ENCODE results near the gene SPOCK2. TPM values are rescaled to one million over a fixed set of nuclear protein-coding genes. Genes with fewer than 3 reads are reported as not detected.

The SPOCK2 gene
- total and polyA plus RNA-seq, 2 of the 13 experiments (the other 11 are each of a cell fraction or from before 2014, with no cell fraction given) = 8.6 to 30.6 TPM

DNA sequence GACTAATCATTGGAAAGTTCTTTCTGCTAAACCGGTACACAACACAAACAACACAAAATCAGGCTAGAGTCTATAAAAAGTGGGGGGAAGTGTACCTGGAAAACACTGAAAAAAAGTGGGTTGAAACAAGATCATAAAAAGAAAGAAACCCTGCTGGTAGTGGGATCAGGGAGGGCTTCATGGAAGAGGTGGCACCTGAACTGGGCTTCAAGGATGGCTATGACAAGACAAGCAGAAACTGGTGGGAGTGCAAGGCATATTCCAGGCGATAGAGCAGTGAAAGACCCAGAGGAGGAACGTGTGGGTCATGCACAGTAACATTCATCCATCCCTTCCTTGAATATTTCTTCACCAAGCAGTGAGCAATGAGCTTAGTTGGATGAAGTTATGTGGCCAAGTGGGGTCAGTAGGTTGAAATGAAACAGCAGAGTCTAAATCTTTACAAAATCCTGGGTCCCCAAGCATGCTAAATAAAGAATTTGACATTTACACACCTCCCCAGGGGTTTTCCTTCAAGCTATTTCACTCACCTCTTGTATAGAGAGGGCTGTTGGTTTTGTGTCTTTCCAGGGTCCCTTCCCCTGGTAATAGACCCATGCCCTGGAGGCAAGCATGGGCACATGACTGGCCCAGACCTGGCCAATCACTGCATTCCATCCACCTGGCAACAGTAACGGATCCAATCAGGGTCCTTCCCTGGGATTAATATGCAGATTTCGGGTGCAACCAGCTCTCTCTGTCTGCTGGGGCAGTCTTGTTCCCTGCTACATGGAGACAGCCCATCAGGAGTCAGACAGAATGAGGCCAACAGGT is 38.2 kb downstream of the SPOCK2 start (continued):
- TF ChIP-seq, protein P1, sequence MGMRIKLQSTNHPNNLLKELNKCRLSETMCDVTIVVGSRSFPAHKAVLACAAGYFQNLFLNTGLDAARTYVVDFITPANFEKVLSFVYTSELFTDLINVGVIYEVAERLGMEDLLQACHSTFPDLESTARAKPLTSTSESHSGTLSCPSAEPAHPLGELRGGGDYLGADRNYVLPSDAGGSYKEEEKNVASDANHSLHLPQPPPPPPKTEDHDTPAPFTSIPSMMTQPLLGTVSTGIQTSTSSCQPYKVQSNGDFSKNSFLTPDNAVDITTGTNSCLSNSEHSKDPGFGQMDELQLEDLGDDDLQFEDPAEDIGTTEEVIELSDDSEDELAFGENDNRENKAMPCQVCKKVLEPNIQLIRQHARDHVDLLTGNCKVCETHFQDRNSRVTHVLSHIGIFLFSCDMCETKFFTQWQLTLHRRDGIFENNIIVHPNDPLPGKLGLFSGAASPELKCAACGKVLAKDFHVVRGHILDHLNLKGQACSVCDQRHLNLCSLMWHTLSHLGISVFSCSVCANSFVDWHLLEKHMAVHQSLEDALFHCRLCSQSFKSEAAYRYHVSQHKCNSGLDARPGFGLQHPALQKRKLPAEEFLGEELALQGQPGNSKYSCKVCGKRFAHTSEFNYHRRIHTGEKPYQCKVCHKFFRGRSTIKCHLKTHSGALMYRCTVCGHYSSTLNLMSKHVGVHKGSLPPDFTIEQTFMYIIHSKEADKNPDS (CRISPR knock-in tag; IDR thresholded peaks at IDR 0.05) = no peak
- no peak for TF ChIP-seq ELF1 (CRISPR knock-in tag; IDR thresholded peaks at IDR 0.05)
- TF ChIP-seq REL (CRISPR knock-in tag; conservative IDR thresholded peaks at IDR 0.05) = no peak
- 0 out of 4 replicates have a peak, but pooled peaks of 1 of the 2 experiments have one; percentile 36 for TF ChIP-seq EP300 (IDR thresholded peaks at IDR 0.05; ENCODE audit: low read depth in 2 of 2, low read length in 2 of 2)
- no peak for TF ChIP-seq EP300 (CRISPR knock-in tag; IDR thresholded peaks at IDR 0.05; ENCODE audit: borderline replicate concordance)
- no peak for TF ChIP-seq PAF1 (CRISPR knock-in tag; IDR thresholded peaks at IDR 0.05)
- TF ChIP-seq, protein P2, sequence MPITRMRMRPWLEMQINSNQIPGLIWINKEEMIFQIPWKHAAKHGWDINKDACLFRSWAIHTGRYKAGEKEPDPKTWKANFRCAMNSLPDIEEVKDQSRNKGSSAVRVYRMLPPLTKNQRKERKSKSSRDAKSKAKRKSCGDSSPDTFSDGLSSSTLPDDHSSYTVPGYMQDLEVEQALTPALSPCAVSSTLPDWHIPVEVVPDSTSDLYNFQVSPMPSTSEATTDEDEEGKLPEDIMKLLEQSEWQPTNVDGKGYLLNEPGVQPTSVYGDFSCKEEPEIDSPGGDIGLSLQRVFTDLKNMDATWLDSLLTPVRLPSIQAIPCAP (CRISPR knock-in tag; IDR thresholded peaks at IDR 0.05; ENCODE audit: low read depth) = no peak
- peak; percentile 28 for TF ChIP-seq ZFP36 (IDR thresholded peaks at IDR 0.05; ENCODE audit: borderline replicate concordance, low read depth, low read length, partially characterized antibody)
- no peak for TF ChIP-seq CBX2 (IDR thresholded peaks at IDR 0.05; ENCODE audit: low read depth, low read length)
- no peak for TF ChIP-seq CBX2 (CRISPR knock-in tag; IDR thresholded peaks at IDR 0.05; ENCODE audit: low read depth)
- TF ChIP-seq RFXANK (CRISPR knock-in tag; IDR thresholded peaks at IDR 0.05) = peak; percentile 97

Measured in HepG2 (cell line).